WERI-Rb-1 (cell line): ENCODE results near the gene CCM2.
A peak's percentile ranks its signal among the peaks of the same experiment; 100 is the strongest.

Experiments
- DNase-seq: peaks from one replicate; pipeline ENCODE4 v3.0.0-alpha.2; 2020
- H3K27ac ChIP-seq: fragments of 250-450 bp; sonication (Bioruptor Pico); 2 replicates; pipeline ENCODE4 v1.5.1; 2020; ENCODE audit warnings: mild to moderate bottlenecking, moderate library complexity
- H3K27me3 ChIP-seq: fragments of 250-450 bp; sonication (Bioruptor Pico); 2 replicates; pipeline ENCODE4 v1.5.1; 2021; ENCODE audit warnings: mild to moderate bottlenecking, low read depth, moderate library complexity; ENCODE audit not compliant: insufficient read depth, severe bottlenecking
- H3K36me3 ChIP-seq: fragments of 250-450 bp; sonication (Bioruptor Pico); 2 replicates; pipeline ENCODE4 v1.5.1; 2020; ENCODE audit warnings: mild to moderate bottlenecking, moderate library complexity
- H3K4me3 ChIP-seq: 2 replicates; pipeline ENCODE4 v1.5.1; 2011; ENCODE audit warnings: low read depth, mild to moderate bottlenecking, control low read depth, low read length
- H3K9me3 ChIP-seq: fragments of 250-450 bp; sonication (Bioruptor Pico); 2 replicates; pipeline ENCODE4 v1.5.1; 2021; ENCODE audit warnings: mild to moderate bottlenecking, moderate library complexity; ENCODE audit not compliant: severe bottlenecking
- TF ChIP-seq, protein P1 (sequence below): IDR thresholded peaks from 2 replicates; pipeline ENCODE4 v1.5.1; 2011; ENCODE audit warnings: low read depth, mild to moderate bottlenecking, control low read depth, inconsistent platforms, low read length

CCM2 gene

DNA sequence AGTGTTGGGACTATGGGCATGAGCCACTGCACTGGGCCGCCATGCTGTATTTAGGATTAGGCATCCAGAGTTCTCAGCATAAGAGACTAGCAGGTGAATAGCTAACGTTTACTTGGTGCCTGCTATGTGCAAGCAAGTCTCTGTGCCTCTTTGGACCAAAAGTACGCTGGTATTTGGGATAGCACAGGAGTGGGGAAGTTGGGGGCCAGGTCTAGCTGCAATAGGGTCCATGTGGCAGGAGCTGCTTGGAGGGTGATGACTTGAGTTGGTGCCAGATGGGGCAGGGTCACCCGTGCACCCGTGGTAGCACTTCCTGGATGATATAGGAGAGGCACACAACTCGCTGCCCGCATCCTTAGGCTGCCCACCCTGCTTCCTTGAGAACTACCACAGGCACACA lies 66.4 kb downstream of the CCM2 start:
- Histone ChIP-seq H3K27me3 (no peaks in the 10 kb centered on the region), H3K9me3 (no peaks in the 10 kb centered on the region), H3K4me3 (no peak overlapping the region), H3K36me3 (peaks cover 27% of the 10 kb centered on the region), H3K27ac (no peak overlapping the region)
- DNase-seq: no peak
- TF ChIP-seq, protein P1, sequence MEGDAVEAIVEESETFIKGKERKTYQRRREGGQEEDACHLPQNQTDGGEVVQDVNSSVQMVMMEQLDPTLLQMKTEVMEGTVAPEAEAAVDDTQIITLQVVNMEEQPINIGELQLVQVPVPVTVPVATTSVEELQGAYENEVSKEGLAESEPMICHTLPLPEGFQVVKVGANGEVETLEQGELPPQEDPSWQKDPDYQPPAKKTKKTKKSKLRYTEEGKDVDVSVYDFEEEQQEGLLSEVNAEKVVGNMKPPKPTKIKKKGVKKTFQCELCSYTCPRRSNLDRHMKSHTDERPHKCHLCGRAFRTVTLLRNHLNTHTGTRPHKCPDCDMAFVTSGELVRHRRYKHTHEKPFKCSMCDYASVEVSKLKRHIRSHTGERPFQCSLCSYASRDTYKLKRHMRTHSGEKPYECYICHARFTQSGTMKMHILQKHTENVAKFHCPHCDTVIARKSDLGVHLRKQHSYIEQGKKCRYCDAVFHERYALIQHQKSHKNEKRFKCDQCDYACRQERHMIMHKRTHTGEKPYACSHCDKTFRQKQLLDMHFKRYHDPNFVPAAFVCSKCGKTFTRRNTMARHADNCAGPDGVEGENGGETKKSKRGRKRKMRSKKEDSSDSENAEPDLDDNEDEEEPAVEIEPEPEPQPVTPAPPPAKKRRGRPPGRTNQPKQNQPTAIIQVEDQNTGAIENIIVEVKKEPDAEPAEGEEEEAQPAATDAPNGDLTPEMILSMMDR: no peak

DNA sequence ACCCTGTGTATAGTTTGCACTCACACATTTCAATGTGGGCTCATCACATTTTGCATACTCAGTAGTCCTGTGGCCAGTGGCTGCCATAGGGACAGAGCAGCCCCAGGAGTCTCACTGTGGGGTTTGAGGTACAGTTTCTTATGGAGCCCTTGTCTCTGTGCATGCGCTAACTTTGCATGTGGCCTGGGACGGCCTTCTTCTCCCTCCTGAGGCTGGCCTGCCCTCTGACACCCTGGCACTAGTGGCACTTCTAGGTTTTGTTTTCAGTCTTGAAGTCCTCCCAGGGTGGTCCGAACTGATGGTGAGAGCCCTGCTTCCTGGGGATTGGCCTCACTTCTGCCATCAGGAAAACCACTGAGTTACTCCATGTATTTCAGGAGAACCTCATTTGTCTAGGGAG lies 67.6 kb downstream of the CCM2 start:
- Histone ChIP-seq H3K36me3 (peaks cover 33% of the 10 kb centered on the region), H3K27me3 (no peaks in the 10 kb centered on the region), H3K9me3 (no peaks in the 10 kb centered on the region), H3K4me3 (no peak overlapping the region), H3K27ac (no peak overlapping the region)
- no peak for DNase-seq
- TF ChIP-seq, protein P1: no peak

DNA sequence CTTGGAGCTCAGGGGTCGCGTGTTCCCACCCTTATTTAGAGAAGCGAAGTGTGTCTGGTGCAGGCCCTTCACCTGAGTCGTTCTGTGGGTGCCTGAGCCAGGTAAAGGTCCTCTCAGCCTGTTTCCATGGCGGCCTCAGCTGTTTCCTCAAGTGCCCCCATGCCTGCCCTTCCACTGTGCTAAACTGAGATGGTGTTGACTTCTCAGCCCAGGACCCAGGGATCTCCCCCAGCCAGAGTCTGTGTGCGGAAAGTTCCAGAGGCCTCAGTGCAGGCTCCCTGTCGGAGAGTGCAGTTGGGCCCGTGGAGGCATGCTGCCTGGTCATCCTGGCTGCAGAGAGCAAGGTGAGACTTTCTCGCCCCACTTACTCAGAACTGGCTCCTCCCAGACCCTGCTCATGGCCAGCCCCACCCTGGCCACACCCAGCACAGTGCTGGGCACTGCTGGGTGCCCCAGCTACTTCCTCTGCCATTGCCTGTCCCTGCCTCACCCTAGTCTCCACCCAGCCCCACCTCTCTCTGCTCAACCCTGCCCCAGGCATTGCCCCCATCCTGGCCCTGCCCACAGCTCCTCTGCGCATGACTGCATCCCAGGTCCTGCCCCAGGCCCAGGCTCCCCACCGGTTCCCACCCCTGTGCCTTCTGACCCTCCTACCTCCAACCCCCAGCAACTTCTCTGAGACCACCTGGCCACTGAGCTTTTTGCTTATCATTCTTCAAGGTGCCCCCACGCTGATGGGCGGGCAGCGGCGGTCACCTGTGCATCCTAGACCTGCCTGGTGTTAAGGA lies 68.4 kb downstream of the CCM2 start:
- TF ChIP-seq, protein P1: no peak
- Histone ChIP-seq H3K4me3 (no peak overlapping the region), H3K9me3 (no peaks in the 10 kb centered on the region)

DNA sequence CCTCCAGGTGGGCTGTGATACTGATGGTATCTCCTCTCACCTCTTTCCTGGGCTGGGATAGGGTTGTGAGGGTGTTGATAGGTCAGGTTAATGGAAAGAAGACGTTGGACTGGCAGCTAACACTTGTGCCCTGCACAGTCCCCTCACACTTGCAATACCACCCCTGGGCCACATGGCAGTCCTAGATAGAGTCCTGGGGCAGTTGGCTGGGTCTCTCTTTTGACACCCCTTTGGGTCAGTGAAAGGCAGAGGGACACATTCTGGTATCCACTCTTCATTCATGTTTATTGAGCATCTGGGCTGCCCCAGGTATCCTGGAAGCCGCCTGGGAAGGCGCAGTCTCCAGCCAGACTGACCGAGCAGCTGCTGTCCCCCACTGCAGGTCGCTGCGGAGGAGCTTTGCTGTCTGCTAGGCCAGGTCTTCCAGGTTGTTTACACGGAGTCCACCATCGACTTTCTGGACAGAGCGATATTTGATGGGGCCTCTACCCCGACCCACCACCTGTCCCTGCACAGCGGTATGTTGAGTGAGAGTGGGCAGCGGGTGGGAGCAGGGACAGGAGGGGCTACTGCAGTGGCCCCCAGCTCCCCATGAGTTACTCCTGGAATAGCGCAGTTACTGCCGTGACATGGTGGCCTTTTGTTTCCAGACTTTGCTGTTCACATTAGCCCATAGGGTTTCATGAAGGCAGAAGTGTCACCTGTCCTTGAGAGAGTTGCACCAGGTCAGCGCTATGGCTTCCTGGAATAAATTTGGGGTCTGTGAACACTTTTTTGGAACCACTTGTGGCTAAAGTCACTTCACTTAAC lies 69.6 kb downstream of the CCM2 start:
- Histone ChIP-seq H3K4me3 (no peak overlapping the region), H3K27ac (no peak overlapping the region), H3K36me3 (peaks cover 33% of the 10 kb centered on the region), H3K9me3 (no peaks in the 10 kb centered on the region), H3K27me3 (no peaks in the 10 kb centered on the region)
- DNase-seq: no peak
- TF ChIP-seq, protein P1: peak; percentile 20; the same call in 1 of the 2 replicates

More for the DNA sequence above, 68.4 kb downstream of the CCM2 start:
- H3K27me3 ChIP-seq: no peaks in the 10 kb centered on the region
- no peak for DNase-seq
- no peak overlapping the region for H3K27ac ChIP-seq
- peaks cover 38% of the 10 kb centered on the region for H3K36me3 ChIP-seq

DNA sequence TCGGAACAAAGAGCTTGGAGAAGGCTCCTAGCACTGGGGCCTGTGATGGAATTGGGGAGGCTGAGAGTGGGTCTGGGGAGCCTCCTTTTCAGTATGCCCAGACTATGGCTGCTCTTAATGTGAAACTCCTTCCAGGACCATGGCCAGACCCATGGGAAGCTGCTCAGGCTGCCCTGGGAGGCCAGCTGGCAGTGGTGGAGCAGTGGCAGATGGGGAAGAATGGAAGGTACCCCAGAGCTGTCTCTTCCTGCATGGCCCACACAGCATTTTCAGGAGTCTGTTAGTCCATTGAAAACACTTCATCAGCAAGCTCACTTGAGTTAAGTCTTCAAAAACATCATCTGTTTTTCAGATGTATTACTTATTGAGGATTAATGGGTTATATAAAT lies 70.2 kb downstream of the CCM2 start:
- no peak for DNase-seq
- Histone ChIP-seq H3K27me3 (no peaks in the 10 kb centered on the region), H3K36me3 (peaks cover 38% of the 10 kb centered on the region), H3K27ac (no peak overlapping the region), H3K4me3 (no peak overlapping the region), H3K9me3 (no peaks in the 10 kb centered on the region)
- TF ChIP-seq, protein P1: no peak
